ENCODE measurements around the gene ABTB1. TPM values are rescaled to one million over a fixed set of nuclear protein-coding genes. Genes with fewer than 3 reads are reported as not detected.

The ABTB1 gene
- total RNA-seq, 1 experiment from 2014 or later = 3.6 TPM

DNA sequence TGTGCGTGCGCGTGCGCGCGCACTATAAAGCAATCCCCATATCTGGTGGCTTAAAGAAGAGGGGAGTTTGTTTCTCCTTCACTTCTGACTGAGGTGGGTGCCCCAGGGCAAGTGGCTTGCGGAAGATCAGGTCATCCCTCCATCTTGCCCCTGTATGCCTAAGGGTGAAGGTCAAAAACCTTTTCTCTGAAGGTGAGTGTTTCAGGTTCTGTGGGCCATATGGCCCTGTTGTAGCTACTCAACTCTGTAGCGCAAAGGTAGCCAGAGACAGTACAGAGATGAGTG lies 5.5 kb downstream of the ABTB1 start:
- Histone ChIP-seq H3K27me3 (ENCODE audit: low read length) (no peaks in the 10 kb centered on the region), H3K9me3 (ENCODE audit: low read length) (no peaks in the 10 kb centered on the region), H3K9ac (ENCODE audit: low read length) (no peak overlapping the region), H3K4me3 (ENCODE audit: low read length) (no peak overlapping the region), H3K27ac (ENCODE audit: low read length) (no peak overlapping the region), H3K4me2 (ENCODE audit: low read length) (no peak overlapping the region), H3K4me1 (ENCODE audit: insufficient read depth, low read length) (no peaks in the 10 kb centered on the region), H3K79me2 (ENCODE audit: low read length) (no peaks in the 10 kb centered on the region), H3F3A (ENCODE audit: low read length, unreplicated experiment) (no peaks in the 10 kb centered on the region), H2AFZ (ENCODE audit: low read length) (no peak overlapping the region), H3K36me3 (ENCODE audit: low read depth, low read length) (no peaks in the 10 kb centered on the region), H4K20me1 (ENCODE audit: low read length) (no peaks in the 10 kb centered on the region), H3K9me2 (replicated peaks; ENCODE audit: low read length) (no peaks in the 10 kb centered on the region)
- ChIA-PET CTCF (interaction anchor here (0.5 kb wide), 1 partner anchor 104 kb away, joined by 9 read pairs; no protein-coding TSS in a partner anchor), POLR2A (ENCODE audit: unreplicated experiment) (no interaction called here)
- intact Hi-C loops (cut with micrococcal nuclease) = no loop called here
- no peak for DNase-seq
- no TSS peak for BruUV-seq (replicated peaks)
- ATAC-seq = no peak
- no peak for TF ChIP-seq EZH2 (IDR thresholded peaks at IDR 0.05; ENCODE audit: low read length, unreplicated experiment)

DNA sequence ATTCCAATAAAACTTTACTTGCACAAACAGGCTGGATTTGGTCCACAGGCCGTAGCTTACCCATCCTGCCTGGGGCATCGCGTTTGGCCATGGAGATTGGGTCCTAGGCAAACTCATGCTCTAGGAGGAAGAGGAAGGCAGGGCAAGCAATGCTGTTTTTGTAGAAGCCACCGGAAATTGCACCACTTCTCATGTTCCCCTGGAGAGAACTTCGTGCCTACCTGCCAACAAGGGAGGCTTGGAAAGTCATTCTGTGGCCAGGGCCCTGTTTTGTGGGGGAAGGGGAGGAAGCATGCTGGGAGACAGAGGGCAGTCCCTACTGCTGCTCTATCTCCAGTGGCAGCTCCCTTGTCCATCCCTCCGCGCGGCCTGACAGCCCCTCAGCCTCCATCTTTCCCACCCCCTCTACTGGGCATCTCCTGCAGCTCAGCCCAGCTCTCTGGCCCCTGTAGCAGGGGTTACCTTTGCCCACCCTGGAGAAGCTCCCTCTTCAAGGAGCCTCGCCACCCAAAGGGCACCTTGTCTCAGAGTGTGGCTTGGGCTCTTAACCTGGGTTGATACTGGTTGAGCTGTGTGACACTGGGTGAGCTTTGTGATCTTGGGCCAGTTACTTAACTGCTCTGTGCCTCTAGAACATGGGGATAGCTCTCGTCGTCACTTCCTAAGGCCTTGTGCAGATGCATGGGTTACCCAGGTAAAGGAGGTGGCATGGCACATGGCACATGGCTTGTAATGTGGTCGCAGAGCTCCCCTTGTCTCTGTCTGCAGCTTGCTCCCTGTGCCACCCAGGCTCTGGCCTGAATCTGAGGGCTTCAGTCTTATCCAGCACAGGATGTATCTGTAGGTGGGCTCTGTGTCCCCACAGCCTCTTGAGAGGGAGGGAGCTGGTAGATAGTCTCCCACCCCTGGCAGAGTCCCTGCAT lies 6.1 kb downstream of the ABTB1 start:
- ChIA-PET CTCF (interaction anchor here (0.5 kb wide), 1 partner anchor 104 kb away, joined by 9 read pairs; no protein-coding TSS in a partner anchor), POLR2A (ENCODE audit: unreplicated experiment) (no interaction called here)
- no peaks in the 10 kb centered on the region for H3K9me2 ChIP-seq (replicated peaks; ENCODE audit: low read length)
- H3K4me1 ChIP-seq (ENCODE audit: insufficient read depth, low read length) = no peaks in the 10 kb centered on the region
- H3K27ac ChIP-seq (ENCODE audit: low read length) = no peak overlapping the region
- no peaks in the 10 kb centered on the region for H3K9me3 ChIP-seq (ENCODE audit: low read length)
- no peak for TF ChIP-seq EZH2 (IDR thresholded peaks at IDR 0.05; ENCODE audit: low read length, unreplicated experiment)
- H3K27me3 ChIP-seq (ENCODE audit: low read length) = no peaks in the 10 kb centered on the region
- H3K79me2 ChIP-seq (ENCODE audit: low read length) = no peaks in the 10 kb centered on the region
- H3K9ac ChIP-seq (ENCODE audit: low read length) = no peak overlapping the region
- H2AFZ ChIP-seq (ENCODE audit: low read length) = no peak overlapping the region
- H4K20me1 ChIP-seq (ENCODE audit: low read length) = no peaks in the 10 kb centered on the region
- ATAC-seq = no peak
- H3F3A ChIP-seq (ENCODE audit: low read length, unreplicated experiment) = no peaks in the 10 kb centered on the region
- no peak overlapping the region for H3K4me2 ChIP-seq (ENCODE audit: low read length)
- H3K4me3 ChIP-seq (ENCODE audit: low read length) = no peak overlapping the region
- no TSS peak for BruUV-seq (replicated peaks)
- no peak for DNase-seq
- intact Hi-C loops (cut with micrococcal nuclease) = no loop called here
- H3K36me3 ChIP-seq (ENCODE audit: low read depth, low read length) = no peaks in the 10 kb centered on the region

DNA sequence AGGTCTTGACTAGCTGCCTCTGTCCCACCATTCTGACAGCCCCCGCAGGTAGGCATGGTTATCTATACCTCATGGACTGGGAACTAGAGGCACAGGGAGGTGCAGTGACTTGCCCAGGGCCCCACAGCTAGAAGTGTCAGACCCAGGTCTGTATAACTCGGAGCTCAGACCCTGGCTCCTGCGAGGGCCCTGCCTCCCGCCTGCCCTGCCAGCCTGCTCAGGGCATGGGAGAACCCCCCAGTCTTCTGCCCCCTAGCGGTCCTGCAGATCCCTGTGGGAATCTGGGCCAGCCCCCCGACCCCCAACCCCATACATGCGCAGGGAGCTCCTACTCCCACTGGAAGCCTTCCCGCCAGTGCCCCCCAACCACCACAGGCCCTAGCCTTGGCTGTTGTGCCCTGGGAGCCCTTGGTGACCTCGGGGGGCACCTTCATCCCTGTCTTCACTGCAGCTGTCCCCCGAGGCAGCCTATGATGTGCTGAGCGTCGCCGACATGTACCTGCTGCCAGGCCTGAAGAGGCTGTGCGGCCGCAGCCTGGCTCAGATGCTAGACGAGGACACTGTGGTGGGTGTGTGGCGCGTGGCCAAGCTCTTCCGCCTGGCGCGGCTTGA lies 6.9 kb downstream of the ABTB1 start:
- Histone ChIP-seq H3K4me2 (ENCODE audit: low read length) (no peak overlapping the region), H3K9me3 (ENCODE audit: low read length) (no peaks in the 10 kb centered on the region), H3K4me1 (ENCODE audit: insufficient read depth, low read length) (no peaks in the 10 kb centered on the region), H3K36me3 (ENCODE audit: low read depth, low read length) (no peaks in the 10 kb centered on the region), H3F3A (ENCODE audit: low read length, unreplicated experiment) (no peaks in the 10 kb centered on the region), H3K79me2 (ENCODE audit: low read length) (no peaks in the 10 kb centered on the region), H3K4me3 (ENCODE audit: low read length) (no peak overlapping the region), H3K27me3 (ENCODE audit: low read length) (no peaks in the 10 kb centered on the region), H2AFZ (ENCODE audit: low read length) (no peak overlapping the region), H4K20me1 (ENCODE audit: low read length) (no peaks in the 10 kb centered on the region), H3K27ac (ENCODE audit: low read length) (no peak overlapping the region), H3K9me2 (replicated peaks; ENCODE audit: low read length) (no peaks in the 10 kb centered on the region), H3K9ac (ENCODE audit: low read length) (no peak overlapping the region)
- intact Hi-C loops (cut with micrococcal nuclease) = no loop called here
- ATAC-seq (no peak), DNase-seq (no peak)
- CTCF ChIA-PET = no interaction called here
- POLR2A ChIA-PET (ENCODE audit: unreplicated experiment) = no interaction called here
- no TSS peak for BruUV-seq (replicated peaks)
- no peak for TF ChIP-seq EZH2 (IDR thresholded peaks at IDR 0.05; ENCODE audit: low read length, unreplicated experiment)
- no peak for TF ChIP-seq EZH2phosphoT487 (IDR thresholded peaks at IDR 0.05; ENCODE audit: borderline replicate concordance, low read length)

DNA sequence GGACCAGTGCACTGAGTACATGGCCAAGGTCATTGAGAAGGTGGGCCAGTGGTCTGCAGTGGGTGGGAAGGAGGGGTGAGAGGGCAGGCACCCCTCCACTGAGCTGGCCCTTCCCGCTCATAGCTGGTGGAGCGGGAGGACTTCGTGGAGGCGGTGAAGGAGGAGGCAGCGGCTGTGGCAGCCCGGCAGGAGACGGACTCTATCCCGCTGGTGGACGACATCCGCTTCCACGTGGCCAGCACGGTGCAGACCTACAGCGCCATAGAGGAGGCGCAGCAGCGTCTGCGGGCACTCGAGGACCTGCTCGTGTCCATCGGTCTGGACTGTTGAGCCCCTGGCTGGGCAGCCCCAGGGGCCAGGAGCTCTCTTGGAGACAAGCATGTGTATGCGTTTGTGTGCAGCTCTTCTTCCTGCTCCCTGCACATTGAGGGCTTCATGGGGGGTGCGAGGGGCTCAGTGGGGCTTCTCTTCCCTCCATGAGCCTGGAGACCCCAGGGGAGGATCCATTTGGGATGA lies 7.5 kb downstream of the ABTB1 start:
- Histone ChIP-seq H3F3A (ENCODE audit: low read length, unreplicated experiment) (no peaks in the 10 kb centered on the region), H3K27ac (ENCODE audit: low read length) (no peak overlapping the region), H3K36me3 (ENCODE audit: low read depth, low read length) (no peaks in the 10 kb centered on the region), H3K9me2 (replicated peaks; ENCODE audit: low read length) (no peaks in the 10 kb centered on the region), H4K20me1 (ENCODE audit: low read length) (no peaks in the 10 kb centered on the region), H2AFZ (ENCODE audit: low read length) (no peak overlapping the region), H3K27me3 (ENCODE audit: low read length) (no peaks in the 10 kb centered on the region), H3K79me2 (ENCODE audit: low read length) (no peaks in the 10 kb centered on the region), H3K4me2 (ENCODE audit: low read length) (no peak overlapping the region), H3K4me1 (ENCODE audit: insufficient read depth, low read length) (no peaks in the 10 kb centered on the region), H3K4me3 (ENCODE audit: low read length) (no peak overlapping the region), H3K9ac (ENCODE audit: low read length) (no peak overlapping the region), H3K9me3 (ENCODE audit: low read length) (no peaks in the 10 kb centered on the region)
- CTCF ChIA-PET = no interaction called here
- TF ChIP-seq, protein P1, sequence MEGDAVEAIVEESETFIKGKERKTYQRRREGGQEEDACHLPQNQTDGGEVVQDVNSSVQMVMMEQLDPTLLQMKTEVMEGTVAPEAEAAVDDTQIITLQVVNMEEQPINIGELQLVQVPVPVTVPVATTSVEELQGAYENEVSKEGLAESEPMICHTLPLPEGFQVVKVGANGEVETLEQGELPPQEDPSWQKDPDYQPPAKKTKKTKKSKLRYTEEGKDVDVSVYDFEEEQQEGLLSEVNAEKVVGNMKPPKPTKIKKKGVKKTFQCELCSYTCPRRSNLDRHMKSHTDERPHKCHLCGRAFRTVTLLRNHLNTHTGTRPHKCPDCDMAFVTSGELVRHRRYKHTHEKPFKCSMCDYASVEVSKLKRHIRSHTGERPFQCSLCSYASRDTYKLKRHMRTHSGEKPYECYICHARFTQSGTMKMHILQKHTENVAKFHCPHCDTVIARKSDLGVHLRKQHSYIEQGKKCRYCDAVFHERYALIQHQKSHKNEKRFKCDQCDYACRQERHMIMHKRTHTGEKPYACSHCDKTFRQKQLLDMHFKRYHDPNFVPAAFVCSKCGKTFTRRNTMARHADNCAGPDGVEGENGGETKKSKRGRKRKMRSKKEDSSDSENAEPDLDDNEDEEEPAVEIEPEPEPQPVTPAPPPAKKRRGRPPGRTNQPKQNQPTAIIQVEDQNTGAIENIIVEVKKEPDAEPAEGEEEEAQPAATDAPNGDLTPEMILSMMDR (conservative IDR thresholded peaks at IDR 0.05; ENCODE audit: low read depth, low read length) = no peak
- TF ChIP-seq EZH2 (IDR thresholded peaks at IDR 0.05; ENCODE audit: low read length, unreplicated experiment) (no peak), EZH2phosphoT487 (IDR thresholded peaks at IDR 0.05; ENCODE audit: borderline replicate concordance, low read length) (no peak)
- no peak for ATAC-seq
- POLR2A ChIA-PET (ENCODE audit: unreplicated experiment) = no interaction called here
- DNase-seq = no peak
- BruUV-seq (replicated peaks) = no TSS peak
- intact Hi-C loops (cut with micrococcal nuclease) = no loop called here
